Activated CD4-positive, alpha-beta T cell treated with anti-CD3 and anti-CD28 coated beads for 4 hours (primary cell): ENCODE results near the gene OCSTAMP.

ENCODE experiments used
- DNase-seq, 2 donors: peaks; one replicate each; pipeline ENCODE4 v3.0.0-alpha.2; 2020

The OCSTAMP gene

DNA sequence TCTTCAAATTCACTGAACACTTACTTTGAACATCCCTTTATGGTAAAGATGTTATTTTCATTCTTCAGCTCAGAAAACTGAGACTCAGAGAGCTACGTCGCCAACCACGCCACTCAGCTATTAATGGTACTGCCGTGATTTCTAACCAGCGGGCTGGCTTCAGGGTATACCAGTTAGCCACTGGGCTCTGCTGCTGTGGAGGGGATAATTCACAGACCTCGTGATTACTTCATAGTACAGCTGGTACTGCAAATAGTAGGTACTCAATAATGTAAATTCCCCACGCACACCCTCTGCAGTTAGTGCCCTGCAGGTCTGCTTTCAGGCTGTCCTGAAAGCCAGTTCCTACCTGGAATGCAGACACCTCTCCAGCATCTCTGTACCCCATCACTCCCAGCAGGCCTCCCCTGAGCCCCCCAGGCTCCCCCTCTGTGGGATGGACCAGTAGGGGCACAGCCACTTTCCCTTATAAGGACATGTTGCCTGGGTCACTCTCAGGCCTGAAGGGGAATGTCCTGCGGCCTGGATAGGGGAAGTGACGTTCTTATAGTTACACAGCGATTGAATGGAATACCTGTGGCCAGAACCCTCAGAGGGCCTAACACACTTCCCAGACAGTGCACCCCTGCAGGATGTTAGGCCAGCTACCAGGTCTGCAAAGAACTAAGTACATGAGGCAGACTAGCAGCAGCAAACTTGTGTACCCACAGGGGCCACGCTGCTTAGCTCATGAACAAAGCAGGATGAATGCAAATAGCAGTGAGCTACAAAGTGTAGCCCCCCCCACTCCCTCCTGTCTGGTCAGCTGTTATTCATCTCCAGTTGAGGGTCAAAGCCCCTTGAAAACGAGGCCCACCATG is 1.3 kb upstream of the OCSTAMP start:
- no peak for DNase-seq

DNA sequence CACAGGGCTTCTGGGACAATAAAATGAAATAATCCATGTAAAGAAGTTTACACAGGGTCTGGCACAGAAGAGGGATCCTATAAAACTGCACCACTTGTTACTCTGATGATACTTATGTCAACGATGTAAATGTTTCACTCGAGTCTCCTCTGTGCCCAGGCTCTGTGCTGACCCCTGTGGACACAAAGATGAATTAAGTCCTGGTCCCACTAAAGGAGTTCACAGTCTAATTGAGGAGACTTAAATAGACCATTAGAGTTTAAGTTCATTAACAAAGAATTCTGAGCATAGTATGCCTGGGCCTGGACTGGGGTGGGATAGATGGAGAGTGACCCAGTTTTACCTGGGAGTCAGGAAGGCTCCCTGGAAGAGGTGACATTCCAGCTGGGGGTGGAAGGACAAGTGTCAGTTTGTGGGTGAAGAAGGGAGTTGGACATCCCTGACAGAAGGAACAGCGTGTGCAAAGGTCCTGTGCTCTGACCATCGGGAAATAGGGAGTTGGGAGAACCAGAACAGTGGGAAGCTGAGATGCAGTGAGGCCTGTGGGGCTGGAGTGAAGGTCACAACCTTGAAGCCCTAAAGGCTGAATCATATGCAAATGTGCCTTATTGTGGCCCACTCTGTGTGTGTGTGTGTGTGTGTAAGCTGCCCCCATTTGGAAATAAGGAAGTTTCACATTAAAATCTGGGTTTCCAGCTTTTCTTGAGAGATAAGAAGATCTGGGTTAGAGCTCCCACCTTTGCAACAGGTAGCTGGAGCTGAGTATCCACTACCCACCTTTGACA is 1.1 kb downstream of the OCSTAMP start:
- no peak for DNase-seq

DNA sequence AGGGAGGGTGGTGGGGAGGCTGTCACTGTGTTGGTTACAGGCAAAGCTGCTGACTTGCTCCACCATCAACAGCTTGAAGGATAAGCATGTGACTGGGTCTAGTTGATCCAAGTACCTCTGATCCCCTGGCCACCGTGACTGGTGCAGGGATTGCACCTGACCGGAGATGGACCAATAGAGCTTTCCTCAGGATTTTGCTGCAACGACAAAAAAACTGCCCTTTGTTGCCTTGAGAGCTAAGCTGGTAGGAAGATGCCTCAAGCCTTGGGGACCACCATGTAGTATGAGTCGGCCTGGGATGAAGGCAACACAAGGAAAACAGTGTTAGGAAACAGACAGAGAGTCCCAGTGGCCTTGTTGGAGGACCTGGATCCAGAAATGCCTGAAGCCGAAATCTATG is 1.8 kb downstream of the OCSTAMP start:
- DNase-seq, result no peak

DNA sequence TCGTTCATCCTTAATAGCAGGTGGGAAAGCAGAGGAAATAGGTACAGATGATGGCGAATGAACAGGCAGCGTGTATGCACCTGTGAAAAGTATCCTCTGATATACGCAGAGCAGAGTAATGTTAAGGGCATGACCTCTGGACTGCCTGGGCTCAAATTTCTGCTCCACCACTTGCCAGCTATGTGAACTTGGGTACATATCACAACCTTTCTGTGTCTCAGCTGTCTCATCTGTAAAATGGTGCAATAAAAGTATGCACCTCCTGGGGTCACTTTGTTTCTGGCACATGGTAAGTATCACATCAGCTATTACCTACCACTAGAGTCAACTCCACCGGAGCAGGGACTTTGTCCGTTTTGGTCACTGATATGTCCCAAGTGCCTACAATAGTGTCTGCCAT is 2.5 kb downstream of the OCSTAMP start:
- DNase-seq, result no peak

DNA sequence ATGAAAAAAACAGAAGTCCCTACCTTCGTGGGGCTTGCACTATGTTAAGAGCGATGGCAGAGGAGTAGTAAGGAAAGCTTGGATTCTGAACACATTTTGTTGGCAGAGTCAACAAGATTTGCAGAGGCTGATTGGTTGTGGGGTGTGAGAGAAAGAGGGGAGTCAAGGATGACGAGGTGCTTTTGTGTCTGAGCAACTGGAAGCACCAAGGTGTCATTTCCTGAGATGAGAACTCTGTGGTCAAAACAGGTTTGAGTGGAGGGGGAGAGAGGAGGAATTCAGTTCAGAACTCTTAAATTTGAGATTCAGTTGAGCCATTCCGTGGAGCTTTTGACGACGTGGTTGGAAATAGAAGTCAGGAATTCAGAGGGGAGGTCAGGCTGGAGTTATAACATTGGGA is 3.5 kb downstream of the OCSTAMP start:
- no peak for DNase-seq

DNA sequence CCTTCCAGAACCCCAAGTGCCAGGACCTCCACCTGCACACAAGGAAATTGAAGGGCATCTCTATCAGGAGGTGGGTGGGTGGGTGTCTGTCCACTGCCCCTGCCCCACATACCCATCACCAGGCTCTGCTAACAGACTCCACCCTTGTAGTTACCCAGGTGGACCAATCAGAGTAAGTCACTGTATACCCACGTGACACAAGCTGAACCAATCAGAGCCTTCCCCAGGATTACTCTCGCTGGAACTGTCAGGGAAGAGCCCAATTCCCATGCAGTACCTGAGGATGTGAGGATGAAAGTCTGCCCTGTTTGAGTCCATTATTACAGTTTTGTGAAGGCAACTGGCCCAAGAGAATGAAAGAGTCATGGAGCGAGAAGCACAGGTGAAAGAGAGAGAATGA is 4.2 kb downstream of the OCSTAMP start:
- DNase-seq, result no peak

DNA sequence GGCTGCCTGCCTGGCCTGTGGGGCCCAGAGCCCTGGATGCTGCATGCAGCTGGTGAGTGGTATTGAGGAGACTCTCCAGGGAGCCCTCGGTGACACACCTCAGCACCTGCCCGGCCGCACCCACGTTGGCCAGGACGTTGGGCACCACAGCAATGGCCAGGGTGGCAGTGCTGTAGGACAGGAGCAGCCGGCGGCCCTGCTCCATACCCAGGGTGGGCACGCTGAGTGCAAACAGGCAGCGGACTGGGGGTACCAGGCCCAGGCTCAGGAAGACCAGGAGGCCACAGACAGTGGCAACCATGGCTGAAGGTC is 4.7 kb downstream of the OCSTAMP start:
- DNase-seq, result no peak

DNA sequence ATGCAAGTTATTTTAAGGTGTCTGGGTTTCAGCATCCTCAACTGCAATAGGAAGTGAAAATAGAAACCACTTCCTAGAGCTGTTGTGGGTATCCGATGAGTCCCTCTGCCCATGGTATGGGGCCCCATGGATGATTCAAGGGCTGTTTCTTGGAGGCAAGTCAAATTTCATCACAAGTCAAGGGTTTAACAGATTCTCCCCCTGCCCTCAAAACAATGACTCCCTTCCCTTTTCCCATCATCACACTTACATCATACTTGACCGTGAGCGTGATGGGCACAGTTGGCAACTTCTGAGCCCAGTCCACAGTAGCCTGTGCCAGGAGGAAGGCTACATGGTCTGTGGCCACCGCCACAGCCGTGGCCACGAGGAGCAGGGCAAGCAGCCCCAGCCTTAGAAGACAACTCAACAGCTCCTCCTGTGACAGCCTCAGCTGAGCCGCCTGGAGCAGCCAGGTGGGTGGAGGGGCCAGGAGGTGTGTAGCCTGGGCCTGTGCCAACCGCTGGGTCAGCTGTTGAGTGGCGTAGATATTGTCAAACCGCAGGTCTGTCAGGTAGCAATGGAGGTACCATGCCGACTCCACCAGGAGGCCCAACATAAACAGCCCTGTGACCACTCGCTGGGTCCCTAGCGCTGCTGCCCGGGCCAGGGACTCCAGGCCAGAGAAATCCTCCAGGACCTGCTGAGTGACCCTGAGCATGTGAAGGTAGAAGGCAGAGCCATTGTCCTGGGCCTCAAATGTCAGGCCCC is 5.2 kb downstream of the OCSTAMP start:
- DNase-seq, result no peak

DNA sequence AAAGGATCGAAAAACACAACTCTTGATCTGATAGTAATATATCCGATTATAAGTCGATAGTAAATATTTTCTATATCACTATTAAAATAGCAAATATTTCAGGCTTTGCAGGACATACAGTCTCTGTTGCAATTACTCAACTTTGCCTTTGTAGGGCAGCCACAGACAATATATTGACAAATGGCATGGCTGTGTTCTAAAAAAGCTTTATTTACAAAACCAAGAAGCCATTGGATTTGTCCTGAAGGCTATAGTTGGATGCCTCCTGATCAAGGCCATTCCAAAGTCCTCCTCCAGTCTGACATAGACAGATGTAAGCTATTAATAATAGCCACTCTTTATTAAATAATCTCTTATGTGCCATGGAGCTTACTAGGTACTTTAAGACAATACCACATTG is 5.9 kb downstream of the OCSTAMP start:
- no peak for DNase-seq

DNA sequence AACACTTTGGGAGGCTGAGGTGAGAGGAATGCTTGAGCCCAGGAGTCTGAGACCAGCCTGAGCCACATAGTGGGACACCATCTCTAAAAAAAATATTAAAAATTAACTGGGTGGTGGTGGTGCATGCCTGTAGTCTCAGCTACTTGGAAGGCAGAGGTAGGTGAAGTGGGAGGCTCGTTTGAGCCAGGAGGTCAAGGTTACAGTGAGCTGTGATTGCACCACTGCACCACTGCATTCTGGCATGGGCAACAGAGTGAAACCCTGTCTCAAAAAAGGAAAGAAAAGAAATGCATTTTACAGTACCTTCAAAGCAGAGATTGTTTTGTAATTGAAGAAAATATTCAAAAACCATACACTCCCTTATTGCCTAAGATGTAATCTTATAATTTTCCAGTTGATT is 6.5 kb downstream of the OCSTAMP start:
- DNase-seq, result no peak

DNA sequence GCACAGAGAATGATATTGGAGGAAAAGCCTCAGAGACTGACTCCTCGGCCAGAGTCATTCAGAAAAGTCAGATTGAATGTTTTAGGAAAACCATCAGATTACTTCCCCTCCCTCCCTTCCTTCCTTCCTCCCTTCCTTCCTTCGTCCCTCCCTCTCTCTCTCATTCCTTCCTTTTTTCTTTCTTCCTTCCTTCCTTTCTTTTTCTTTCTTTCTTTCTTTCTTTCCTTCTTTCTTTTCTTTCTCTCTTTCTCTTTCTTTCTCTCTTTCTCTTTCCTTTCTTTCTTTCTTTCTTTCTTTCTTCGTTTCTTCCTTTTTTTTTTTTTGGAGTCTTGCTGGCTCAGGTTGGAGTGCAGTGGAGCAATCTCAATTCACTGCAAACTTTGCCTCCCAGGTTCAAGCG is 7.4 kb downstream of the OCSTAMP start:
- DNase-seq, result no peak

DNA sequence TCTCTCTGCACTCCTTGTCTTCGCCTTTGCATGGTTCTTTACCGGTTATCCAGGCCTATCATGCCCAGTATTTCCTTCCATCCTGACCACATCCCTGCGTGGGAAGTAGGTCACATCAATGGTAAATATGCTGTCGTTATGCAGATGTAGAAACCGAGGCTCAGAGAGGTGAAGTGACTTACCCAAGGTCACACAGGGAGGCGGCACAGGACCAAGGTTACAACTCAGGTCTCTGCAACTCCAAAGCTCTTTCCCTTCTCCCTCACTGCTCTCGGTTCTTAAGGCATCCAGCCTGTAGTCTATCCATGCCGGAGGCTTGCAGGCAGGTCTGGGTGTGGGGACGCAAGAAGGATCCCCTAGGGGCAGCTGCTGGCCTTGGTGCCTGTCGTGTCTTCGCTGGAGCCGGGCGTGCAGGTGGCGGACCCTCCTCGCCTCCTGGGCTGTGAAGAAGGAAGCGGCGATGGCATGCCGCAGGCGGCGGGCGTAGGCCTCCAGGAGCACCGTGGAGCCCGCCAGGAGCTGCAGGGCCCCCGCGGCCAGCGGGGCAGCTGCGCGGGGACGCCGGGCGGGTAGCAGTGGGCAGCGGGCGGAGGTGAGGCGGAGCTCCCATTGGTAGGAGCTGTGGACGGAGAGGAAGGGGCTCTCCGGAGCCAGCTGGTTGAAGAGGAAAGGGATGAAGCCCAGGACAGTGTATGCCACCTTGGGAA is 9.1 kb downstream of the OCSTAMP start:
- DNase-seq, result no peak

DNA sequence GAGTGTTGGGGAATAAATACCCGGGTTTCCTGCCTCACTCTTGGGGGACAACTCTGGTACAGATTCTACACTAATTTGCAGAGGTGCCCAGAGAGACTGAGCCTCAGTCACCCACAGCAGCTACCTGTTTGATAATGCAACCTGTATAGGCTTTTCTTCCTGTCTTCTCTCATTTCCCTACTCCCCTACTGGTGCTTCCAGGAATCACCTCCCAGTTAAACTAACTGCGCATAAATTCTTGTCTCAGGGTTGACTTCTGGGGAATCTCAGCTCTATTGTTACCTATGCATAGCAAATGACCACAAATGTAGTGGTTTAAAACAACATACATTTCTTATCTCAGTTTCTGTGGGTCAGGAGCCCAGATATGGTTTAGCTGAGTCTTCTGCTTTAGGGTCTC is 11.3 kb downstream of the OCSTAMP start:
- no peak for DNase-seq

DNA sequence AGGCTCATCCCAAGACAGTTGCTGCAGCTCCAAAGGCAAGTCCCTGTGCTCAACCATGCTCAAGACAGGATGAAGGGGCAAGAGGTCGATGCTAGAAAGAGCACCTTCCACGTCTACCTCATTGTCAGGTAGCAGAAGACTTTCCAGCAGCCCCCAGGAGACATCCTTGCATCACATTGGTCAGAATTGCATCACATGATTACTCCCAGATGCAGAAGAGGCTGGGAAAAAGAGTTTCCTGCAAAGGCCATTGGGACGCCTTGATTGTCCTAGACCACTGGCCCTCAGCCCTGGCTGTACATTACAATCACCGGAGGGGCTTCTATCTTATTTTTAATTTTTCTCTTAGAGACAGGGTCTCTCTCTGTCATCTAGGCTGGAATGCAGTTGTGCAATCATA is 19.8 kb downstream of the OCSTAMP start:
- DNase-seq, result no peak

DNA sequence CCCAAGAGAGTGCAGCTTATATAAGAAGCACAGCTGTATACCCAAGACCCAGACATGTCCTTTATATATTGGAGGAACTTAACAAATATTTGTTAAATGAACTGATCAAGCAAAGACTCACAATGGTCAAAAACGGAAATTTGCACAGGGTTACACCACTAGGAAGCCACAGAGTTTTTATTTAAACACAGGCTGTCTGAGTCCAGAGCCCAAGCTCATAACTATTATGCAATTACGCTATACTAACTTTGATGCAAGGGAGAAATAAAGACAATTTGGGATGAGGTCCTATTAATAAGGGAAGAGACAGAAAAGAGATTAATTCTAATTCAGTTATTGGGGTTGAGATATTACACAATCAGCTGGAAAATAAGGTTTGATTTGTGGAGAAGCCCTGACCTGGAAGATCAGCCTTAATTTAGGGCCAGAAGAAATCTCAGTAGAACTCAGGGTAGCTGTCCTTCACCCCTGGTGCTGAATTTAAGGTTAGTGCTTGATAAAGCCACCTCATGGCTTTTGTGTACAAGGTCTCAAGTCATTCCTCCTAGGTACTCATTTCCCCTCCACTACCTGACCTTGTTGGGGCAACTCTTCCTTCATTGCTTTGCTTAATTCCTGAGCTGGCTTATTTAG is 26.6 kb downstream of the OCSTAMP start:
- DNase-seq, result no peak

DNA sequence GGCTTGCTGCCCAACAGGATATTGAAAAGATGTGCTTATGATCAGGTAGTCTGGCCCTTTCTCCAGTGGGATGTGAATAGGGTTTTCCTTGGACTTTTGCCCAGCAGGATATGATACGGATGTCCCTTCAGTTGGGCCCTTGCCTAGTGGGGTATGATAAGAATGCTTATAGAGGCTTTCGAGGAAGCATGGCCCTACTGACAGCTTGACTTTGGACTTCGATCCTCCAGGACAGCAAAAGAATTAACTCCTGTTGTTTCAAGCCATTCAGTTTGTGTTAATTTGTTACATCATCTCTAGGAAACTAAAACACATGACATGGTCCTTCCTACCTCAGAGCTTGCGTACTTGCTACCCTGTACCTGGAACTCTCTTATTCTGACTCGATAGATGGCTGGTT is 27.3 kb downstream of the OCSTAMP start:
- DNase-seq, result no peak

DNA sequence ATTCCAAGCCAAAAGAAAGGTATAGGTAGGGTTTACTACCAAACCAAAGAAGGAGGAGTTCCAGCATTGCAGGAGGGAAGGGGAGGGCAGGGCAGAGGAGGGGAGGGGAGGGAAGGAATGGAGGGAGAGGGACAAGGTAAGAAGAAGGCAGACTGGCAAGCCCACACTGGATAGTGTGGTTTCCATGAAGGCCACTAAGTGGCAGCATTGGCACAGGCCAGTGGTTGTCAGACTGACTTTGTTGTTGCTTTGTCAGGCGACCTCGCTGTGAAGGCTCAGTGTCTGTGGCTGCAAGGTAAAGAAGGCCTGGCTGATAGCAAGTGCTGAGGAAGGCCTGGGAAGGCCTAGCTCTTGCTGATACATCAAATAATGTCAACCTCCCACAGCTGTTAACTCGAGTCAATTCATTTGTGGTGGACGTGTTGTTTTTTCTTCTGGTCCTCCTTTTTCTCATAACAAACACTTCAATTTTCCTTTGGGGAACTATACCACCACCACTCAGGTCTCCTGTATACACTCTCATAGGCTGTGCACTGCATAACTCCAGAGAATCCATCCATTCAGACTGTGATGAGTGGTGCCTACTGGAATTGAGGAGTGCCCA is 29.4 kb downstream of the OCSTAMP start:
- DNase-seq, result peak; percentile 8 to 11

DNA sequence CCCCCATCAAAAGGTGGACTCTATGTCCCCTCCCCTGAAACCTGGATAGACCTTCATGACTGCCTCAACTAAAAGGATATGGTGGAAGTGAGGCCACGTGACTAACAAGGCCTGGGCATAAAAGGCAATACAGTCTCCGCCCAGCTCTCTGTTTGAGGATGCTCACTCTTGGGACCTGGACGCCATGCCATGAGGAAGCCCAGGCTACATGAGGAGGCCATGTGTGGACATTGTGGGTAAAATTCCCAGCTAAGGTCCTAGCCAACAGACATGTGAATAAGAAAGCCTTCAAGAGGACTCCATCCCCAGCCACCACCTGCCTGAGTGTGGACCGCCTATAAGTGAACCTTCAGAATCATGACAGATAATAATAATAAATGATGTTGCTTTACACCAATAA is 29.9 kb downstream of the OCSTAMP start:
- no peak for DNase-seq

DNA sequence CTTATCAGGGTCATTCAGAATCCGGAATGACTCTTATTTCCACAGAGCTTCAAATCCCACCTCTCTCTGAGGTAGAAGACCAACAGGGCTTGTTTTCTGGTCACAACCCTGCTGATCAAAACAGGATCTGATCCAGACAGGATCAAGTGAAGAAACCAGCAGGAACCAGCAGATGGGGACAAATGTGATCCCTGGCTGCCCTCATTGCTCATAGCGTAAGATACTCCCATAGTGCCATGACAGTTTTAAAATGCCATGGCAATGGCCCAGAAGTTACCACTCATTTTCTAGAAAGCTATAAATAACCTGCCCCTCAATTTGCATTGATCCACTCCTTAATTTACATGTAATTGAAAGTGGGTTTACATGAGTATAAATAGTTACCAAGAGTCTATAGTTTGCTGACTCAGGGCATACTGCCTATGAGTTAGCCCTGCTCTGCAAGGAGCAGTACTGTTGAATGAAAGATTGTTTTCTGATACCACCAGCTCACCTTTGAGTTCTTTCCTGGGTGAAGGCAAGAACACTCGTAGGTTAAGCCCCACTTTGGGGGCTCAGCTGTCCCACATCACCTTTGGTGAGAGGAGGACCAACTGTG is 30.9 kb downstream of the OCSTAMP start:
- no peak for DNase-seq

DNA sequence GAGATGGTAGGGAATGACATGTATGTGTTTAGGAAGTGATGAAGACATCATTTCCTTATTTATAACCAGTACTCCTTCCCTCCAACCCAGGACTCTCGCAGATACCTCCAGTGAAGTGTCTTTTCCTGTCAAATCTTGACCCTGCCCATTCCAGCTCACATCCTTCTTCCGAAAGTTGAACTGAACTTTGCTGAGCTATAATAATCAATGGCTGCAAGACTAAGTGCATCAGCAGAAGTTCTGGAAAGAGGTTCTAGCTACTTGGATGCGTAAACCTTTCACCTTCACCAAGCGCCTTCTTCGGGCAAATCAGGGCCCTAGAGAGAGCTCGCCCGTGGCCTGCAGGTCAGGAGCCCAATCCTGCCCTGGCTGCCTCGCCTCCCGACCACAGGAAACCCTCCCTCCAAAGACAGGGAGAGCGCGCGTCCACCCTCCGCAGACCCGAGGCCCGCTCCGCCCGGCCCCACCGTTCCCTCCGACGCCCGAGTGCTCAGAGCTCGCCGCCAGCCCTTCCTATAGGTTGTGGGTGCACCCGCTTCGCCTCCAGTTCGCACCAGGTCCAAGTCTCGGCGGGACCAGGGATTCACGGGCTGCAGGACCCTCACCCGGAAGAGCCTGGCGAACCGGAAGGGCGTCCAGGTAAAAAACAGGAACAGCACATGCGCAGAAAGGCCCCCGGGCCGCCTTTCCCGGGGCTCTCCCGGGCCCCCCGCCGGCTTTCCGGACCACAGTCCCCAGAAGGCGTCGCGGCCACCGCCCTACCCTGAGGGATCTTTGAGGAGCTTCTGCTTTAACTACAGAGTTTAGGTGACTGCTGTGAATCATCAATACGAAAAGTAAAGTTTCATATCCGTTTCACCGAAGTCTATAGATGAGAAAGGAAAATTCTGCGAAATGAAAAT is 37.3 kb downstream of the OCSTAMP start, which contains the start of gene ZNF334:
ZNF334 (minus strand) TSS at position 617 of the 902 bp plus-strand sequence. CDS start 1,457 bp downstream, outside the sequence.
- peak in 1 of 2 donors; percentile 3 for DNase-seq

DNA sequence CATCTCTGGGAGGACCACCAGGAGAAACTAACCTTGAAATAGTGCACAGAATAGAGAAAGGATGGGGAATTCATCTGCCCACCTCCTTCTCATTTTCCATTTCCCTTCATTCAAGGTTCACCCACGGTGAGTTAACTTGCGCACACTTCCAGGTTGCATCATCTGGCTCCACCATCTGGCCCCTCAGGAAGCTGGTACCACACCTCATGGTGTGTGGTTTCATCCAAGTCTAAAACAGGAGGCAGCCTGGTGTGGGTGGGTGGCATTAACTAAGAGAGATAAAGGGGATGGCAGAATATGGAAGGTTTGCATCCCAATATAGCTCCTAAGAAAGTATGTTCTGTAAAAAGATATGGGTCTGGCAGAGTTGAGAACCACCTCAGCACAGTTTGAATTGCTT is 40.9 kb downstream of the OCSTAMP start:
- no peak for DNase-seq
